Activated T-cell treated with anti-CD3 and anti-CD28 coated beads, Interleukin-2, amount 50 U/mL, for 72 hours (primary cell): ENCODE measurements around the gene OR13C5. TPM values are rescaled to one million over a fixed set of nuclear protein-coding genes. Genes with fewer than 3 reads are reported as not detected.
"Not testable (repeated sequence)": the region's sequence is repeated elsewhere in the genome, so short reads cannot be mapped to it uniquely, and the experiment has no call there.

ENCODE experiments used
- ATAC-seq, 2 donors: fragments of 150-1000 bp; cut with Tn5 transposase; replicated peaks in 1 of 2; 2 replicates each; pipeline ENCODE4 v1.10.0; 2021; ENCODE audit warnings: moderate library complexity in 2 of 2, mild to moderate bottlenecking in 1 of 2
- DNase-seq, 2 donors: peaks; one replicate each; pipeline ENCODE4 v3.0.0; 2021 to 2022; ENCODE audit warnings: mixed read lengths in 1 of 2
- H3K27ac Mint-ChIP-seq: one replicate; pipeline ENCODE4 v1.8.0; 2022; ENCODE audit warnings: mild to moderate bottlenecking, moderate library complexity, mixed read lengths
- H3K27me3 Mint-ChIP-seq: one replicate; pipeline ENCODE4 v1.8.0; 2022; ENCODE audit warnings: low read depth, mixed read lengths
- H3K36me3 Mint-ChIP-seq, 2 donors: one replicate each; pipeline ENCODE4 v1.8.0; 2022; ENCODE audit warnings: mixed read lengths in 2 of 2, mild to moderate bottlenecking in 1 of 2; ENCODE audit not compliant: insufficient read depth in 2 of 2
- H3K4me1 Mint-ChIP-seq: one replicate; pipeline ENCODE4 v1.8.0; 2022; ENCODE audit warnings: low read depth, mixed read lengths
- H3K4me3 Mint-ChIP-seq, 2 donors: one replicate each; pipeline ENCODE4 v1.8.0; 2022; ENCODE audit warnings: mild to moderate bottlenecking in 2 of 2, mixed read lengths in 2 of 2, moderate library complexity in 2 of 2
- H3K9me3 Mint-ChIP-seq, 2 donors: one replicate each; pipeline ENCODE4 v1.8.0; 2022; ENCODE audit warnings: mixed read lengths in 2 of 2
- total RNA-seq, 2 donors: library from RNA; stranded (reverse); gene quantifications; one replicate each; pipeline ENCODE4 v1.2.3, GENCODE V29; 2022

Gene OR13C5
- not detected for total RNA-seq

GRCh38 chr9:104599313-104599712 is at the start of gene OR13C5:
TSS of gene OR13C5 (minus strand) at chr9:104599413. CDS start at chr9:104599413, 0 bp downstream.
- DNase-seq, H3K9me3 Mint-ChIP-seq, ATAC-seq, H3K4me3 Mint-ChIP-seq, H3K27ac Mint-ChIP-seq, H3K27me3 Mint-ChIP-seq, H3K36me3 Mint-ChIP-seq, H3K4me1 Mint-ChIP-seq: not testable (repeated sequence)

GRCh38 chr9:104635456-104635855 is 36.2 kb upstream of the OR13C5 start:
- peaks cover 0 to 1% of the 10 kb centered on the region in 2 donors for H3K36me3 Mint-ChIP-seq
- no peak for DNase-seq
- peaks cover 5 to 10% of the 10 kb centered on the region in 2 donors for H3K9me3 Mint-ChIP-seq
- H3K4me1 Mint-ChIP-seq = no peaks in the 10 kb centered on the region
- no peak overlapping the region for H3K4me3 Mint-ChIP-seq
- no peak overlapping the region for H3K27ac Mint-ChIP-seq
- H3K27me3 Mint-ChIP-seq = no peaks in the 10 kb centered on the region
- ATAC-seq = no peak

GRCh38 chr9:104633976-104634520 is 34.8 kb upstream of the OR13C5 start:
- Mint-ChIP-seq H3K9me3 (peaks cover 2 to 10% of the 10 kb centered on the region in 2 donors), H3K4me3 (no peak overlapping the region), H3K4me1 (no peaks in the 10 kb centered on the region), H3K36me3 (peaks cover 0 to 1% of the 10 kb centered on the region in 2 donors), H3K27me3 (no peaks in the 10 kb centered on the region), H3K27ac (no peak overlapping the region)
- ATAC-seq = no peak
- no peak for DNase-seq

GRCh38 chr9:104625964-104626363 is 26.8 kb upstream of the OR13C5 start:
- not testable (repeated sequence) for H3K4me3 Mint-ChIP-seq, ATAC-seq, DNase-seq, H3K36me3 Mint-ChIP-seq, H3K9me3 Mint-ChIP-seq, H3K27me3 Mint-ChIP-seq, H3K4me1 Mint-ChIP-seq, H3K27ac Mint-ChIP-seq

- Mint-ChIP-seq H3K4me1 (no peaks in the 10 kb centered on the region), H3K27me3 (no peaks in the 10 kb centered on the region), H3K36me3 (no peaks in the 10 kb centered on the region), H3K27ac (no peak within 1 kb of the TSS), H3K9me3 (peaks cover 0 to 2% of the 10 kb centered on the region in 2 donors), H3K4me3 (no peak within 1 kb of the TSS)
- DNase-seq = no peak
- ATAC-seq = no peak
Measured at GRCh38 chr9:104618104-104618503, 18.9 kb upstream of the OR13C5 start, which contains the start of gene OR13C9. TSS of gene OR13C9 (minus strand) at chr9:104618204. CDS start at chr9:104618204, 0 bp downstream.

GRCh38 chr9:104617418-104617817 is 18.2 kb upstream of the OR13C5 start:
- no peaks in the 10 kb centered on the region for H3K4me1 Mint-ChIP-seq

GRCh38 chr9:104611213-104611612 is 12.0 kb upstream of the OR13C5 start:
- Mint-ChIP-seq H3K27me3 (no peaks in the 10 kb centered on the region), H3K4me1 (no peaks in the 10 kb centered on the region), H3K4me3 (no peak overlapping the region), H3K36me3 (no peaks in the 10 kb centered on the region), H3K27ac (no peak overlapping the region), H3K9me3 (no peaks in the 10 kb centered on the region)
- ATAC-seq = no peak
- no peak for DNase-seq

More at GRCh38 chr9:104617418-104617817, 18.2 kb upstream of the OR13C5 start:
- no peak for ATAC-seq
- Mint-ChIP-seq H3K4me3 (no peak overlapping the region), H3K36me3 (no peaks in the 10 kb centered on the region), H3K27ac (no peak overlapping the region), H3K27me3 (no peaks in the 10 kb centered on the region), H3K9me3 (peaks cover 0 to 2% of the 10 kb centered on the region in 2 donors)
- DNase-seq = no peak

- H3K27ac Mint-ChIP-seq = no peak overlapping the region
- H3K27me3 Mint-ChIP-seq = peaks cover 7% of the 10 kb centered on the region
- no peaks in the 10 kb centered on the region for H3K4me1 Mint-ChIP-seq
- no peak for ATAC-seq
- no peak overlapping the region for H3K4me3 Mint-ChIP-seq
- H3K9me3 Mint-ChIP-seq = no peaks in the 10 kb centered on the region
- no peaks in the 10 kb centered on the region for H3K36me3 Mint-ChIP-seq
- DNase-seq = no peak
Measured at GRCh38 chr9:104608336-104608735, 9.1 kb upstream of the OR13C5 start.

GRCh38 chr9:104606152-104606551 is 6.9 kb upstream of the OR13C5 start:
- ATAC-seq (no peak), DNase-seq (no peak)
- no peaks in the 10 kb centered on the region for H3K4me1 Mint-ChIP-seq
- H3K27me3 Mint-ChIP-seq = peaks cover 7% of the 10 kb centered on the region
- no peaks in the 10 kb centered on the region for H3K9me3 Mint-ChIP-seq
- no peaks in the 10 kb centered on the region for H3K36me3 Mint-ChIP-seq
- no peak overlapping the region for H3K4me3 Mint-ChIP-seq
- no peak overlapping the region for H3K27ac Mint-ChIP-seq

- not testable (repeated sequence) for ATAC-seq, H3K27me3 Mint-ChIP-seq, H3K27ac Mint-ChIP-seq, H3K36me3 Mint-ChIP-seq, H3K9me3 Mint-ChIP-seq, H3K4me3 Mint-ChIP-seq, DNase-seq, H3K4me1 Mint-ChIP-seq
Measured at GRCh38 chr9:104605527-104605926, 6.3 kb upstream of the OR13C5 start, which contains the start of gene OR13C2. TSS of gene OR13C2 (minus strand) at chr9:104605627. CDS start at chr9:104605627, 0 bp downstream.

- no peak for DNase-seq
Measured at GRCh38 chr9:104604801-104605200, 5.6 kb upstream of the OR13C5 start.

GRCh38 chr9:104598749-104599148 is 464 bp downstream of the OR13C5 start:
- not testable (repeated sequence) for H3K36me3 Mint-ChIP-seq, H3K27me3 Mint-ChIP-seq, H3K4me1 Mint-ChIP-seq, H3K4me3 Mint-ChIP-seq, ATAC-seq, DNase-seq, H3K9me3 Mint-ChIP-seq, H3K27ac Mint-ChIP-seq

More at GRCh38 chr9:104604801-104605200, 5.6 kb upstream of the OR13C5 start:
- H3K27ac Mint-ChIP-seq = no peak overlapping the region
- ATAC-seq = no peak
- H3K4me3 Mint-ChIP-seq = no peak overlapping the region
- H3K9me3 Mint-ChIP-seq = no peaks in the 10 kb centered on the region
- H3K4me1 Mint-ChIP-seq = no peaks in the 10 kb centered on the region
- peaks cover 7% of the 10 kb centered on the region for H3K27me3 Mint-ChIP-seq
- H3K36me3 Mint-ChIP-seq = no peaks in the 10 kb centered on the region

GRCh38 chr9:104589626-104590025 is 9.6 kb downstream of the OR13C5 start:
- DNase-seq (no peak), ATAC-seq (no peak)
- Mint-ChIP-seq H3K9me3 (peaks cover 3 to 4% of the 10 kb centered on the region in 2 donors), H3K27ac (no peak overlapping the region), H3K4me1 (no peaks in the 10 kb centered on the region), H3K36me3 (no peaks in the 10 kb centered on the region), H3K27me3 (no peaks in the 10 kb centered on the region), H3K4me3 (no peak overlapping the region)
